HepG2 (cell line): Measurements from ENCODE around the gene SYCE3. TPM values are rescaled to one million over a fixed set of nuclear protein-coding genes. Genes with fewer than 3 reads are reported as not detected.

Experiments used
- ATF1 ChIP-seq: IDR thresholded peaks from 2 replicates; pipeline ENCODE4 v1.6.1; 2016; ENCODE audit warnings: mild to moderate bottlenecking, control low read depth
- BRD4 ChIP-seq: sonication (generic); formaldehyde crosslinking; IDR thresholded peaks from 2 replicates; pipeline ENCODE4 v1.4.0; 2020; ENCODE audit warnings: missing genetic modification reagents
- FOSL1 ChIP-seq: sonication (generic); formaldehyde crosslinking; IDR thresholded peaks from 2 replicates; pipeline ENCODE4 v1.9.0; 2021; ENCODE audit warnings: missing genetic modification reagents, borderline replicate concordance
- GABPA ChIP-seq, 2 experiments: IDR thresholded peaks; 2 replicates each; pipeline ENCODE4 v1.6.1; 2011 to 2016; ENCODE audit warnings: low read depth in 2 of 2, low read length in 1 of 2, missing biosample characterization in 1 of 2, missing genetic modification characterization in 1 of 2
- GPN1 ChIP-seq: sonication (generic); formaldehyde crosslinking; IDR thresholded peaks from 2 replicates; pipeline ENCODE4 v1.5.1; 2020; ENCODE audit warnings: missing genetic modification reagents, borderline replicate concordance
- HNRNPL ChIP-seq: fragments of 200-400 bp; formaldehyde crosslinking; IDR thresholded peaks from 2 replicates; pipeline ENCODE4 v1.6.1; 2017; ENCODE audit warnings: mild to moderate bottlenecking, low read depth, low read length
- HOXA5 ChIP-seq: sonication (generic); formaldehyde crosslinking; IDR thresholded peaks from 2 replicates; pipeline ENCODE4 v1.4.0; 2020; ENCODE audit warnings: missing genetic modification reagents
- PHF5A ChIP-seq: IDR thresholded peaks from one replicate; pipeline ENCODE4 v1.6.1; 2018; ENCODE audit warnings: low read depth, missing genetic modification reagents; ENCODE audit not compliant: unreplicated experiment
- PHF8 ChIP-seq: sonication (generic); formaldehyde crosslinking; IDR thresholded peaks from 2 replicates; pipeline ENCODE4 v1.5.0; 2020; ENCODE audit warnings: missing genetic modification reagents
- POLR2A ChIP-seq, 2 experiments: IDR thresholded peaks; 2 replicates each; pipeline ENCODE4 v1.6.1; 2011; ENCODE audit warnings: low read depth in 2 of 2, low read length in 2 of 2, mild to moderate bottlenecking in 1 of 2, moderate library complexity in 1 of 2; ENCODE audit not compliant: insufficient read depth in 1 of 2
- PRDM4 ChIP-seq: sonication (generic); formaldehyde crosslinking; IDR thresholded peaks from 2 replicates; pipeline ENCODE4 v1.9.0; 2021; ENCODE audit warnings: missing genetic modification reagents, borderline replicate concordance
- RXRB ChIP-seq: IDR thresholded peaks from 2 replicates; pipeline ENCODE4 v1.6.1; 2016; ENCODE audit warnings: borderline replicate concordance, missing genetic modification reagents, missing compliant biosample characterization
- SALL1 ChIP-seq: sonication (generic); formaldehyde crosslinking; IDR thresholded peaks from 2 replicates; pipeline ENCODE4 v1.8.0; 2022; ENCODE audit warnings: mild to moderate bottlenecking, missing genetic modification reagents
- SP140L ChIP-seq: sonication (generic); formaldehyde crosslinking; IDR thresholded peaks from 2 replicates; pipeline ENCODE4 v1.4.0; 2020; ENCODE audit warnings: missing genetic modification reagents, borderline replicate concordance
- SP2 ChIP-seq: sonication (generic); formaldehyde crosslinking; IDR thresholded peaks from 2 replicates; pipeline ENCODE4 v1.5.1; 2020; ENCODE audit warnings: mild to moderate bottlenecking, missing genetic modification reagents
- TEAD2 ChIP-seq: sonication (generic); formaldehyde crosslinking; IDR thresholded peaks from 2 replicates; pipeline ENCODE4 v1.9.0; 2021; ENCODE audit warnings: missing genetic modification reagents
- THAP8 ChIP-seq: sonication (generic); formaldehyde crosslinking; IDR thresholded peaks from 2 replicates; pipeline ENCODE4 v1.5.1; 2020; ENCODE audit warnings: missing genetic modification reagents, mild to moderate bottlenecking, borderline replicate concordance
- THYN1 ChIP-seq: sonication (generic); formaldehyde crosslinking; IDR thresholded peaks from 2 replicates; pipeline ENCODE4 v1.8.1; 2023; ENCODE audit warnings: low read depth, mild to moderate bottlenecking, moderate library complexity, missing genetic modification reagents, borderline replicate concordance
- ZBTB7A ChIP-seq: sonication (generic); formaldehyde crosslinking; IDR thresholded peaks from 2 replicates; pipeline ENCODE4 v1.8.0; 2022; ENCODE audit warnings: mild to moderate bottlenecking, missing genetic modification reagents
- ZKSCAN8 ChIP-seq: IDR thresholded peaks from 2 replicates; pipeline ENCODE4 v1.6.1; 2016; ENCODE audit warnings: borderline replicate concordance, missing genetic modification reagents, missing compliant biosample characterization
- ZNF354B ChIP-seq: sonication (generic); formaldehyde crosslinking; IDR thresholded peaks from 2 replicates; pipeline ENCODE4 v1.8.0; 2022; ENCODE audit warnings: mild to moderate bottlenecking, missing genetic modification reagents
- ZNF639 ChIP-seq: conservative IDR thresholded peaks from 2 replicates; pipeline ENCODE4 v1.6.1; 2018; ENCODE audit warnings: missing genetic modification reagents
- ZNF784 ChIP-seq: sonication (generic); formaldehyde crosslinking; IDR thresholded peaks from 2 replicates; pipeline ENCODE4 v1.5.1; 2020; ENCODE audit warnings: missing genetic modification reagents, mild to moderate bottlenecking, borderline replicate concordance
- ZUFSP ChIP-seq: sonication (generic); formaldehyde crosslinking; IDR thresholded peaks from 2 replicates; pipeline ENCODE4 v1.9.0; 2021; ENCODE audit warnings: missing genetic modification reagents, mild to moderate bottlenecking, borderline replicate concordance
- polyA plus RNA-seq, 8 experiments: library from polyadenylated mRNA; depleted of rRNA in 3 of 8; stranded (reverse) in 7 of 8; unstranded in 1 of 8; fragments of >200 nt; fragmentation: Illumina TruSeq in 4 of 8; extraction: Trizol in 4 of 8; gene quantifications; 2 replicates each; pipeline versions ENCODE4 v1.2.1 to v1.2.3, GENCODE V29; 2011 to 2016; ENCODE audit warnings: low read depth in 4 of 8, missing spikeins in 1 of 8, mixed read lengths in 1 of 8; ENCODE audit not compliant: insufficient read depth in 1 of 8
- total RNA-seq, 5 experiments: library from RNA; depleted of rRNA; stranded (reverse); fragments of >200 nt; fragmentation: Illumina TruSeq; extraction: Trizol; gene quantifications; 2 replicates each; pipeline ENCODE4 v1.2.3, GENCODE V29; 2016; ENCODE audit warnings: low read depth in 1 of 5

The SYCE3 gene
- total and polyA plus RNA-seq, 2 of the 13 experiments (the other 11 are each of a cell fraction or from before 2014, with no cell fraction given) = not detected

- TF ChIP-seq HOXA5 (CRISPR knock-in tag) = no peak
- no peak for TF ChIP-seq GPN1 (CRISPR knock-in tag)
- no peak for TF ChIP-seq FOSL1 (CRISPR knock-in tag)
- TF ChIP-seq PHF8 (CRISPR knock-in tag) = no peak
- TF ChIP-seq SP2 (CRISPR knock-in tag) = 0 out of 2 replicates have a peak, but pooled peaks have one; percentile 11
- no peak for TF ChIP-seq SP140L
- no peak for TF ChIP-seq THAP8 (CRISPR knock-in tag)
- no peak for TF ChIP-seq BRD4 (CRISPR knock-in tag)
- TF ChIP-seq TEAD2 = no peak
- no peak for TF ChIP-seq ZNF784 (CRISPR knock-in tag)
- TF ChIP-seq HNRNPL = 0 out of 2 replicates have a peak, but pooled peaks have one; percentile 45
- peak; percentile 76; the same call in 1 of the 2 replicates for TF ChIP-seq ZNF354B (CRISPR knock-in tag)
- TF ChIP-seq POLR2A (IDR thresholded peaks at IDR 0.05; ENCODE audit: insufficient read depth in 1 of 2, low read depth in 2 of 2, low read length in 2 of 2) = peak in 1 of 2 experiments; percentile 20; a peak in 1 of 4 replicates
- no peak for TF ChIP-seq PRDM4 (CRISPR knock-in tag)
- peak; percentile 26; the same call in 1 of the 2 replicates for TF ChIP-seq SALL1 (CRISPR knock-in tag)
- no peak for TF ChIP-seq THYN1 (CRISPR knock-in tag)
- TF ChIP-seq PHF5A (CRISPR knock-in tag) = no peak
- TF ChIP-seq ZBTB7A = peak; percentile 19; the same call in 1 of the 2 replicates
- TF ChIP-seq ZKSCAN8 (CRISPR knock-in tag) = no peak
- no peak for TF ChIP-seq ZNF639
- no peak; the same call in 1 of the 2 replicates for TF ChIP-seq RXRB (CRISPR knock-in tag)
- TF ChIP-seq ATF1 (CRISPR knock-in tag) = no peak
- no peak for TF ChIP-seq ZUFSP (CRISPR knock-in tag)
- no peak for TF ChIP-seq GABPA (IDR thresholded peaks at IDR 0.05; ENCODE audit: low read depth, low read length)
- TF ChIP-seq GABPA (CRISPR knock-in tag; IDR thresholded peaks at IDR 0.05; ENCODE audit: low read depth) = no peak
Measured at GRCh38 chr22:50530877-50531545, 31.7 kb downstream of the SYCE3 start (continued).
